Stimulated activated CD8-positive, alpha-beta memory T cell treated with anti-CD3 and anti-CD28 coated beads, Interleukin-15, amount 100 ng/mL, for 48 hours (primary cell): ENCODE results near the gene YTHDF1.

ENCODE experiments used
- DNase-seq, 2 donors: peaks; one replicate each; pipeline ENCODE4 v3.0.0-alpha.2; 2020; ENCODE audit warnings: low read depth in 2 of 2

Gene YTHDF1

GRCh38 chr20:63248835-63249591, 33.1 kb upstream of the YTHDF1 start:
- no peak for DNase-seq

DNA sequence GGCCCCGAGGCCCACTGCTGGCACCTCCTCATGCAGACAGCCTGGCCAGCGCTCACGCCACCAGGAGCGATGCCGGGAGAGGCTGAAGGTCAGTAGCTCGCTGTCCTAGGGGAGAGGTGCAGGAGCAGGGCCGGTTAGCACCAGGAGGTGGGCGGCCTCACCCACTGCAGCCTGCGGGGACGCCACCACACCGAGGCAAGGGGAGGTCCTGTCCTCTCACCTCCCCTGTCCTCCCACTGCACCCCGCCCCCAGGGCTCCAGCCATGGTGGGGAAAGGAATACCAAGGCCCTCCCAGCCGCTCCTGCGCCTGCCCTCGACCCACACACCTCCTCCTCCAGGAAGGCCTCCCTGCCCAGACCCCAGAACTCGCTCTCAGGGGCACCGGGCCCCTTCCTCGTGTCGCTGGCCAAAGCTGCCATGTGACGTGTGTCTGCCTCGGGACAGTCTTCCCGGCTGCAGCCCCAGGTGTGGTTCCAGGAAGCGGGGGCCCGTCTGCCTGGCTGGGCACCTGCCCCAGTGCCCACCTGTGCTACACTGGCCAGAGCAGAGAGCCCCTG, 31.8 kb upstream of the YTHDF1 start:
- no peak for DNase-seq

GRCh38 chr20:63246490-63247288, 30.8 kb upstream of the YTHDF1 start:
- no peak for DNase-seq

DNA sequence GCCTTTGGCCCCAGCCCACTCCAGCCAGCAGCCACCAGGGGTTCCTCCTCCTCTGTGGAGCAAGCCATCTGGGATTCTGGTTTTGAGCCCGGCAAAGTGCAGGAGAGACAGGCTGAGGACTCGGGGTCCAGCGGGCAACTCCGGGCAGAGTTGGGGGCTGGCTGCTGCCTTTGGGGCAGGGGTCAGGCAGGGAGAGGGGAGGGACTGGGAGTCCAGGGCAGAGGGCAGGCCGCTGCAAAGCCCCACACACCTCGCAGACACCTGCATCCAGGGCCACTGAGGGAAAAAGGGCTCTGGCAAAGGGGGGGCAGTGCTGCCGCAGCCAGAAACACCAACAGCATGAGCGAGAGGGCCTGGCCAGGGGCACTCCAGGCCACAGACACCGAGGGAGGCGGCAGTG, 28.5 kb upstream of the YTHDF1 start:
- no peak for DNase-seq

- no peak for DNase-seq
Observed at GRCh38 chr20:63243604-63244247, 27.8 kb upstream of the YTHDF1 start.

DNA sequence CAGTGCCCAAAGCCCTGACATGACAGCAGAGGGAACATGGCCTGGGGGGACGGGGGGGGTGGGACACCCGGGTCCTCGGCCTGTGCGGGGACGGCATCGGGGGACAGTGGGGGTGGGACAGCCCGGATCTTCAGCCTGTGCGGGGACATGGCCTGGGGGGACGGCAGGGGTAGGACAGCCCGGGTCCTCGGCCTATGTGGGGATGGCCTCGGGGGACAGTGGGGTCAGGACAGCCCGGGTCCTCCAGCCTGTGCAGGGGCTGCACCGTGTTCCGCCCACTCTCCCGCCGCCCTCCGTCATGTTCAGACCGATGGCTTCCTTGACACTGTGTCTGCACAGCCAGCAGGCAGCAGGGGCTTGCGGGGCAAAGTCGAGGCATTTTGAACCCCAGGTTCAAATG, 26.8 kb upstream of the YTHDF1 start:
- DNase-seq: no peak

DNA sequence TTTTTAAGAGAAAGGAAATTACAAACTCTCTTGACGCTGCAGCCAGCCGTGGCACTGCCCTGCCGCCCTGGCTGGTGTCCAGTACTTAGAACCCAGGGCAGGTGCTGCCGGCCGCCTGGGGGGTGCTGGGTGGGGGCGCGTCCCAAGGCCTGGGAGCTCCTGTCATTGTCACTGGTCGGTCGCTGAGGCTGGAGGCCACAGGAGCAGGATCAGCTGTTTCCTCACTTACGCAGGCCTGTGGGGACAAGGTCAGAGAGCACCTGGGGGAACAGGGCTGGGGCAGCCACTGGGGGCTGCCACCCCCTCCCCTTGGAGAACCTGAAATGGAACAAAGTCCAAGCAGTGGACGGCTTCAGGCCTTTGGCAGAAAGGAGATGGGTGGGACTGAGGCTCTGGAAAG, 25.3 kb upstream of the YTHDF1 start:
- no peak for DNase-seq

DNA sequence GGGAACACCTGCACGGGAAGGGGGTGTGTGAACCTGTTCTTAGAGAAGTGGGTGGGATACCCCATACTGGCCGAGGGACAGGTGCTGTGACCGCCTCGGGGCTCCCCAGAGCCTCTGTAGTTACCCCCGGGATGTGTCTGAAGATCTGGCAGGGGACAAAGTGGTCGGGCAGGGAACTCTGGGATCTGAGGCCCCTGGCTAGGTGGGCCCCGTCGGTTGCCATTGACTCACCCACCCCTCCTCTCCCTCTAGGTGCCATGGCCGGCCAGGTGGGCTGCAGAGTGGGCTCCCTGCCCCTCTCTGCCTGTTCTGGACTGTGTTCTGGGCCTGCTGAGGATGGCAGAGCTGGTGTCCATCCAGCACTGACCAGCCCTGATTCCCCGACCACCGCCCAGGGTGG, 24.1 kb upstream of the YTHDF1 start:
- DNase-seq: no peak

DNA sequence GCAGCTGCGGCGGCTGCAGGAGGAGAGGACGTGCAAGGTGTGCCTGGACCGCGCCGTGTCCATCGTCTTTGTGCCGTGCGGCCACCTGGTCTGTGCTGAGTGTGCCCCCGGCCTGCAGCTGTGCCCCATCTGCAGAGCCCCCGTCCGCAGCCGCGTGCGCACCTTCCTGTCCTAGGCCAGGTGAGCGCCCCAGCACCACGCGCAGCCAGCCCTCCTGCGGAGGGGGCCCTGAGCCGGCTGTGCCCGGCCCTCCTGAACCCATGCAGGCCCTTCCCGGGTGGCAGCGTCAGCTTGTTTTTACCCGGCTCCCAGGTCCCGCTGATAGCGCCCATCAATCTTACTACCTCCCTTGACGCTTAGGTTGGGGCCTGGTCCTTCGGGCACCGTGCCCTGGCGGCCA, 23.5 kb upstream of the YTHDF1 start:
- DNase-seq: no peak

GRCh38 chr20:63238514-63239125, 22.7 kb upstream of the YTHDF1 start:
- DNase-seq: no peak

GRCh38 chr20:63238031-63238430, 22.1 kb upstream of the YTHDF1 start:
- no peak for DNase-seq

DNA sequence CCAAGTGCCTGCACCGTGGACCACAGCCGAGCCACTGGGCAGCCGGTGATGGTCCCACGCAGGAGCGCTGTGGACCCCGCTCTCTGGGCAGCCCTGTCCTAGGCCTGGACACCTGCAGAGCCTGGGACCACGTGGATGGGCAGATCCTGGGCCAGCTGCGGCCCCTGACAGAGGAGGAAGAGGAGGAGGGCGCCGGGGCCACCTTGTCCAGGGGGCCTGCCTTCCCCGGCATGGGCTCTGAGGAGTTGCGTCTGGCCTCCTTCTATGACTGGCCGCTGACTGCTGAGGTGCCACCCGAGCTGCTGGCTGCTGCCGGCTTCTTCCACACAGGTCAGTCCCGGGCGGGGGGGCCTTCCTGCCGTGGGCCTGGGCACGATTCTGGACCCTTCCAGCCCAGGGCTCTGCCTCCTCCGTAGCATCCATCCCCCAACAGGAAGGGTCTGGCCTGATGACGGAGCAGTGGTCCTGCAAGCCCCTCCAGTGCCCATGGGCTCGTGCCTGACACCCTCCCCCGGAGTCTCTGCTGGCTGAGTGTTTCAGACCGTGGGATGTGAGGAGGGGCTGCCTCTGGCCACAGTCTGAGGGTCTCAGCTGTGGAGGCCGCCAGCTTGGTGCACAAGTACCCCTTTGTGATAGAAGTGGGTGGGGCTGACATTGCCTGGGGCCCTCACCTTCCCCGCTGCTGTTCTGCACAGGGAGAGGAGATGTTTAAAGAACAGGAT, 20.3 kb upstream of the YTHDF1 start:
- no peak for DNase-seq

GRCh38 chr20:63235399-63235983, 19.6 kb upstream of the YTHDF1 start, which contains the start of gene BIRC7:
Gene BIRC7, plus strand, starts transcription at chr20:63235905. Its CDS starts 192 bp downstream, at chr20:63236097.
- DNase-seq: no peak

GRCh38 chr20:63234693-63235398, 18.9 kb upstream of the YTHDF1 start:
- no peak for DNase-seq

- no peak for DNase-seq
Observed at GRCh38 chr20:63233924-63234323, 18.0 kb upstream of the YTHDF1 start.

GRCh38 chr20:63233061-63233344, 17.1 kb upstream of the YTHDF1 start:
- DNase-seq: no peak

DNA sequence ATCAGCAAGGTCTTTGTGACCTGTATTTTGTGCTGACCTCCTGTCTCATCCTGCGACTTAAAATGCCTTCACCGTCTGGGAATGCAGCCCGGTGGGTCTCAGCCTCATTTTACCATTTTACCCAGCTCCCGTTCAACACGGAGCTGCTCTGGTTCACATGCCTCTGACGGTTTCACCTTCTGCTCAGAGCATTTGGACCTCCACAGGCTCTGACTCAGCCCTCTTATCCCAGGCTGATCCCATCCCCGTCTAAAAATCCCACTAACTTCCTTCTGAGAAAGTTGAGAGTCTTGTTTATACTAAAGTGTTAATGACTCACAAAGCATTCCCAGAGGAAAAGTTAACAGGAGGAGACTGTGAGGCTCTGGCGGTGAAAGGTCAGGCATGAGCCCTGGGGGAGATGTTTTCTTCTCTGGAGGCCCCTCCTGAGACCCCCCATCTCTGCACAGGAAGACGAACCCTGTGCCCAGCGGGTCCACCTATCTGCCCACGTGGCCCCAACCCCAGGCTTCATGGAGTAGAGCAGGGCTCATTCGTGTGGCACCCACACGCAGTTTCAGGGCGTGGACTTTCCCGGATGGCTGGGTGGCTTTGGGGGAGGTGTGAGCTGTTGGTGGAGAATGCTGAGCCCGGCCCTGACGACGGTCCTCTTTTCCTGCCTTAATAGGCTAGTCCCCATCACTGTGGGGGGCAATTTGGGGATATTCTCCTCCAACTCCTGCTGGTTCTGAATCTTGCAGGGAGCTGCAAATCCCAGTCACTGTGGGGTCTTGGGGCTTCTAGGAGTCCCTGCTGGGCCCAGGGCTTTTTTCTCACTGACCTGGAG, 16.5 kb upstream of the YTHDF1 start:
- no peak for DNase-seq

GRCh38 chr20:63230800-63231268, 14.9 kb upstream of the YTHDF1 start:
- no peak for DNase-seq

DNA sequence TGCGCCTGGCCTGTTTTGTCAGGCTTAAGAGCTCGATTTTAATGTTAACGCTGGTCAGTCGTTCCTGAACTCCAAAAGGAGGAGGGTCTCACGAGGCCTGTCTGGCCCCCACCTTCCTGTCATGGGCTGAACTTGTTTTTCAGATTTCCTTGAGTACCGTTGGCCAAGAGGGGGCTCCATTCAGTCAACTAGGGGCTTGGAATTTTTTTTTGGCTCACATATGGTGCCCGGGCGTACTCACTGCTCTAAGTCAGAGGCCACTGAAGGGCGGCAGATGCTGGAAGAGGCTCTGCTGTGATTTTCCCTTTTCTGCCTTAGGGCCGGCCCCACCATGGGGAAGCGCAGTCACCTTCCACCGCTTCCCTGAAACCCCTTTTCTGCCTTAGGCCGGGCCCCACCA, 12.9 kb upstream of the YTHDF1 start:
- no peak for DNase-seq
